ENCODE measurements around the gene ANKS1B.

- no peak for TF ChIP-seq CTCF (IDR thresholded peaks at IDR 0.05 in 2 of 3, conservative IDR thresholded peaks at IDR 0.05 in 1 of 3; ENCODE audit: borderline replicate concordance in 1 of 3, insufficient read depth in 1 of 3, low read depth in 2 of 3, low read length in 2 of 3)
- TF ChIP-seq JUND (IDR thresholded peaks at IDR 0.05) = no peak
- TF ChIP-seq ZFX (IDR thresholded peaks at IDR 0.05) = no peak
- no peak for TF ChIP-seq POLR2A (IDR thresholded peaks at IDR 0.05; ENCODE audit: borderline replicate concordance, extremely low read depth, insufficient read depth, insufficient read length)
- no peak for TF ChIP-seq RAD21 (IDR thresholded peaks at IDR 0.05; ENCODE audit: low read depth)
- TF ChIP-seq CBX3 (IDR thresholded peaks at IDR 0.05; ENCODE audit: low read depth) = no peak
- TF ChIP-seq POLR2AphosphoS5 (IDR thresholded peaks at IDR 0.05; ENCODE audit: low read depth, low read length) = no peak
- no peak for TF ChIP-seq EGR1 (IDR thresholded peaks at IDR 0.05; ENCODE audit: low read depth)
- no peak for TF ChIP-seq REST (IDR thresholded peaks at IDR 0.05; ENCODE audit: low read depth)
- no peak for TF ChIP-seq SRF (IDR thresholded peaks at IDR 0.05; ENCODE audit: low read depth)
- no peak for TF ChIP-seq ZNF274 (IDR thresholded peaks at IDR 0.05; ENCODE audit: low read depth, low read length)
- TF ChIP-seq MAX (IDR thresholded peaks at IDR 0.05) = no peak
- no peak for TF ChIP-seq EZH2 (IDR thresholded peaks at IDR 0.05)
- no peak for TF ChIP-seq YY1 (IDR thresholded peaks at IDR 0.05; ENCODE audit: extremely low read depth, insufficient replicate concordance, low read depth, low read length)
These were observed 86.1 kb downstream of the ANKS1B start for GRCh38 chr12:99898645-99899044.

Data from HCT116 (cell line).